HTERT RPE-1 (cell line): ENCODE measurements around the gene CTSE.

Experiments used
- in situ Hi-C: fragments of 300-500 bp; cut with MboI; formaldehyde crosslinking; loops from 4 replicates; pipeline ENCODE4 v1.14.3; 2020; ENCODE audit warnings: low sequenced_read_pairs

Gene CTSE

DNA sequence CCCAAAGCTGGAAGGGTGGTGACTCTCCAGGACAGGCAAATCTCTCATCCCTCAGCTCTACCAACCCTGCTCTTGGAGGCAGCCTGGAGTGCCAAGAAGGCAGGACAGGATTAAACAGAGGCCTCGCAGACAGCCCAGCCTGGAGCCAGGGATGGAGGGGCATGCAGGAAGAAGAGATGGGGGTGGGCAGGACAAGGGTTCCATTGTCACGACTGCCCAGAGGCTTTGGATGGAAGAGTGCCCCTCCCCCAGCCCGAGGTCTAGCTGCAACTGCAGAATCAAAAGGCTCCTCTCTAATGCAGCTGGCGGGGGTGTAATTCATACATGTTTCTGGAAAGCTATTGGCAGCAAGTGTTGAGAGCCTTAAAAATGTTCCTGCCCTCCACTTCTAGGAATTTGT is 29.3 kb downstream of the CTSE start:
- in situ Hi-C loops = no loop called here

DNA sequence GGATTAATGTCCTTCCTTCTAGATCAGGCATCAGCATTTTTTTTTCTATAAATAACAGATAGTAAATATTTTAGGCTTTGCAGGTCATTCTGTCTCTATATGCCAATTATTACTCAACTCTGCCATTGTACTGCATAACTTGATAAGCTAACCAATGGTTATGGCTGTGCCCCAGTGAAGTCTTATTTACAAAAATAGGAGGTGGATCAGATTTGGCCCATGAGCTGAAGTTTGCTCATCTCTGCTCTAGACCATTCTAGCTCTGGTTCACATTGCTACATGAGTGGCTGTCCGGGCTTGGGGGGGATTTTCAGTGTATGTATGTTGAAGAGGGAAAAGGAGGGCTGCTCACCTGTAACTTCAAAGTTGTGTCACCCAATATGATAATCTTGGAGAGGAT is 30.6 kb downstream of the CTSE start:
- in situ Hi-C loops = no loop called here

DNA sequence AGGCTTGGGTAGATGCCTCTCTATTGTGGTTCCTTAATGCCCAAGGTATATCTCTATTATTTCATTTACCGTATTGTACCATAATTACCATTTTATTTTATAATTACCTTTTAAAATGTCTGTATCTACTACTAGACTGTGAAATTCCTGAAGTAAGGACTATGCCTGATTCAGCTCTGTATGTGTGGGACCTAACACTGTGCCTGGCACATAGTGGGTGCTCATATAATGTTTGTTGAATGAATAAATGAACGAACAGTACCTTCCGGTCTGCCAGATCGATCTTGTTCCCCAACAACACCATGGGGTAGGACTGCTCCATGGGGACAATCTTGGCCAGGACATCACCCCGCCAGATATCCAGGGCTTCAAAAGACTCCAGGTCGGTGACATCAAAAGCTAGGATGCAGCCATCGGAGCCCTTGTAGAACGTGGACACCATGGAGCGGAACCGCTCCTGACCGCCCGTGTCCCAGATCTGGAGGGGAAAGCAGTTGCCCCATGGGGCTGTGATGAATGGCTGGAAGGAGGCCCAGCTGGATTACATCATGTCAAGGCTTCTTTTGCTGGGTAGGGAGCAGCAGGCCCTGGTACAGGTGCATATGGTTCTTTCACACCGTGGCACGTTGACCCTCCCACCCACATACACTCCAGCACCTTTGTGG is 31.3 kb downstream of the CTSE start:
- in situ Hi-C loops = no loop called here

DNA sequence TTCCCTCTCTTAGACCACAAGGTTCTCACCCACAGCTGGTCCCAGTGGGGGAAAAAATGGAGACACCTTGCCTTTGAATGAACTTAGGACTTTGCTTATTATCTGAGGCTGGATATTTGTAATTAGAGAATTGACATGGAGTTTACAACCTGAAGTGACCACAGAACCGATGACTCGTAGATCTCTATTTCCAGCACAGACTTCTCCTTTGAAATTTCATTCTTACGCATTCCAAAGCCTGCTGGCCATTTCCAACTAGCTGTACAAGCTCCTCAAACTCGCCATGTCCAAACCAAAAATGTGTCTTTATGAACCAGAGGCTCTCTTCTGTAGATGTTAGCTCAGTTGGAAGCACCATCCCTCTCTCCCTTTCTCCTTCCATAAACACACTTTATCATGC is 32.5 kb downstream of the CTSE start:
- in situ Hi-C loops = no loop called here

DNA sequence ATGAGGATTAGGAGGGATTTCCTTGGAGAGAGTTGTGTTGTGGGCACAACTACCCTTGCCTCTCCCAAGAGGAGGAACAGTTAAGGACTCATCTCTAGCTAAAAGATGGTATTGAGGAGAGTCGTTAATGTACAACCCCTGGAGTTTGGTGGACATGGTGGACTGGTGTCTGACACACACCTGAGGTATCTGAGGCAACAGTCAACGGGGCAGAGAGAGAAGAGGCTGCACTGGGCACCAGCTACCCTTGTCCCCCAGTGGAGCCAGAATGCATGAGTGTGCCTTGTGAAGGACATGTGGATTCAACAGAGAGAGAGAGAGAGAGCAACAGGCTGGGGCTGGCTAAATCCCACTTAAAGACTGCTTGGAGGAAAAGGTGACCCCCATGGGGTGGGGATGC is 33.5 kb downstream of the CTSE start:
- in situ Hi-C loops = no loop called here

DNA sequence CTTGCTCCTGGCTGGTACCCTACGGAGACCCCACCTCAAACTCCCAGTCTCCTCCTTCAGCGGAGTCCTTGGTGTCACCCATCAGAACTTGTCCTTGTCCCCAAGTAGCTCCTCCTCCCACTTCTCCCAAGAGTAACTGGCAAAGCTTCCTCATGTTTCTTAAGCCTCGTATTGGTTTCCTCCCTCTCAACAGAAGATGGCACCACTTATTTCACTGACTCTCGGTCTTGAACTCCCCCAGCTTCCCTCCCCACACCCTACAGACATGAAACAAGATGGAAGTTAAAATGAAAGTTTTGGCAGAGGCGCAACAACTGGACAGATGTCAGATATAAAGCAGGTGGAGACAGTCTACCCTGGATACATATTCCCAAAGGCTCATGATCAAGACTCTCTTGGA is 33.9 kb downstream of the CTSE start:
- in situ Hi-C loops = no loop called here

DNA sequence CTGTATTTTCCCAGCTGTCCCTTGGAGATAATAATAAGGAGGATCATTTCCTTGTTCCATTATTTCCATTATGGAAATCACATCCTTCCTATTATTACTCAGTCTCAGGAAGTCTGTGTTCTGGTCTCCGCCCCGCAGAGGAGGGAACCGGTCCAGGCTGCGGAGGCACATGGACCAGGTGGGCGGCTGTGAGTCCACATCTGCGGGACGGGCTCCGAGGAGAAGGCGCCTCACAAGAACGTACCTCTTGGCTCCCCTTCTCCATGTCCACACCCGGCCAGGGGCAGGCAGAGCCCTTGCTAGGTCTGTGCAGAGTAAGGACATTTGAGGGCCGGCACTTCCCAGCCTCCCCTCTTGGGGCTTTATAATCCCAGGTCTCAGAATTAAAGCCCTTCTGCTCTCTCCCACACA is 35.1 kb downstream of the CTSE start:
- in situ Hi-C loops = no loop called here

DNA sequence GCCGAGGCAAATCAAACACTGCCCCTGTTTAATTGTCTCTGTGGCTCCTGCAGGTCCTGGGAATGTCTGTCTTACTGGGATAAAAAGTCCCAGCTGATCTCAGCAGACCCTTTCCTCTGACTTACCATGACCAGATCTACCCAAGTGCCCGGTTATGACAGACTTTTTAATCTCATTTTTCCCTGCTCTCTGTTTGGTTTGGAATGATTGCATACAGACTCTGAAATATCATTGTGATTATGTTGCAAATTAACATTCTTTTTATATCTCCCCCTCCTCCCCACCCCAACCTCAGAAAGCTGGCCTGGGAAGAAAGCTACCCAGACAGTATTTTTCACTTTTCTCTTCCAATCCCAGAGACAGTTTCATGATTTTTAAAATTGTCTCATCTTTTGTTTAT is 36.8 kb downstream of the CTSE start:
- in situ Hi-C loops = no loop called here

DNA sequence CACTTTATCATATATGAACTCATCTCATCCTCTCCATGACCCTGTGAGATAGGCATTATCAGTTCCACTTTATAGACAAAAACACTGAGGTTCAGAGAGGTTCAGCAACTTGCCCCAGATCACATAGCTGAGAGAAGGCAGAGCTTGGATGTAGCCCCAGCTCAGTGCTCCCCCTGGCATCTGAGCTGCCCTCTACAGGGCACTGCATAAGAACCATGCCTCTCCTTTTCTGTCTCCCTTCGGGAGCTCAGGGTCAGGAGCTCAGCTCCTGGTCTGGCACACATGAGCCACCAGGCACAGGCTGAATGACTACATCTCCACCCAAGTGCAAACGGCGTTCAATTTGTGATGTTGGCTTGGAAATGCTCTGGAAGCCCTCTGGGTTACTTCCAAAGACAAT is 37.4 kb downstream of the CTSE start:
- in situ Hi-C loops = no loop called here

DNA sequence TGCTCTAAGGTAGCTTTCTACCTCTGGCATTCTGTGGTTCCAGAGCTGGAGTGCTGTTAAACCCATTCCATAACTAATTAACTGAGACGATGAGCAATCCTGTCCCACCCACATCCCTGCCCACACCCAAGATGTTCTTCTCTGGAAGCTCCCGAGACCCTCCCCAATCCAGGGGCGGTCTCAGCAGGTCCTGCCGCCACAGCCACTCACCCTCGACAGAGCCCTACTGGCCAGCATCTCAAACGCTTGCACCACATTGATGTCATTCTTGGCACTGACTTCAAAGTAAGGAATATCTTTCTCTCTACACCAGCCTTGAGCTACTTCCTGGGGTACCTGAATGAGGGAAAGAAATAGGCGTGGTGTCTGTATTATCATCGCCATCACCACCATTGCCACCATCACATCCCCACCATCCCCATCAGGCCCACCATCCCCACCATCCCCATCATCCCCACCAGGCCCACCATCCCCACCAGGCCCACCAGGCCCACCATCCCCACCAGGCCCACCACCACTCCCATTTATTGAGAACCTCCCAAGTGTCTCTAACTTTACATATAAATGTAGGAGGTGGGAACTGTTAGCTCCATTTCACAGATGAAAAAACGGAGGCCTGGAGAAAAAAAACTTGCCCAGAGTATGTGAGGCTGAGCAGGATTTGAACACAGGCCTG is 38.2 kb downstream of the CTSE start:
- in situ Hi-C loops = no loop called here

DNA sequence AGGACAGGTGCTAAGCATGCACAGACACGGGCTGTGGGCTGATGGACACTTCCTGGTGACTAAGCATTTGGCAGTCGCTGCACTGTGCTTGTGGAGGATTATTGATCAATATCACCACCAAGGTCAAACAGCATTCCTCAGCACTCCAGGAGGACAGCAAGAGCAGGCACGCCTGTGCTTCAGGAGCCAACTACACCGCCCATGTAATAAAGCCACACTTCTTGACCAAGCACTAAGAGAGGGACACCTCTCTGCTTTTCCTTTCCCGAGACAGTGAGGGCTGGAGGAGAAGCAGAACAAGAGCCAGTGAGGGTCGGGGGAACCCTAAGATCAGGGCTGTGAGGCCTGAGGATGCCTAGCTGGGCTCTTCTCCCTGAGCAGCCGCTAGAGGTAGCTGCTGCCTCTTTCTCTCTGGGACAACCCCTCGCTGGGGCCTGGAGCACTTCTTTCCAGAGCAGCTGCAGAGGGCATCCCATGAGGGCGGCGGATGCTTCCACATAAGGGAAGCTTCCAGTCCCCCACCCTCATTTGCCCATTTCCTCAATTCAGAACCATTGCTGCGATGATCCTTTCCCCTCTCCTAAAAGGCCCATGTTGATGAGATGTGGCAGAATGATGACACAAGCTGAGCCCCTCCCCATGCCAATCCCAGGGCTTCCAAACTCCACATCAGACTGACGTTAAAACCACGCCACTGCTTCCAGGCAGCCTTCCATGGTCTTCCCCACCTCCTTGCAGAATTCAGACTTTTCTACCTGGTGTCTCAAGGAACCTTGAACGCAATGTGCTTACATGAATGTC is 39.6 kb downstream of the CTSE start:
- in situ Hi-C loops = no loop called here

DNA sequence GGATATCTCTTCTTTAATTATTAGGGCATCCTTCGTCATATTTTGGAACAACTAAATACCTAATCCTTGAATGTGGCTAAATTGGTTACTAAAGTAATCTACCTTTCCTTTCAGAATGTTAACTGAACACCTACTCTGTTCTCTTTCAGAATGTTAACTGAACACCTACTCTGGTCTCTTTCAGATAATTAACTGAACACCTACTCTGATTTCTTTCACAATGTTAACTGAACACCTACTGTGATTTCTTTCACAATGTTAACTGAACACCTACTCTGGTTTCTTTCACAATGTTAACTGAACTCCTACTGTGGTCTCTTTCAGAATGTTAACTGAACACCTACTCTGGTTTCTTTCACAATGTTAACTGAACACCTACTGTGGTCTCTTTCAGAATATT is 42.4 kb downstream of the CTSE start:
- in situ Hi-C loops = no loop called here

DNA sequence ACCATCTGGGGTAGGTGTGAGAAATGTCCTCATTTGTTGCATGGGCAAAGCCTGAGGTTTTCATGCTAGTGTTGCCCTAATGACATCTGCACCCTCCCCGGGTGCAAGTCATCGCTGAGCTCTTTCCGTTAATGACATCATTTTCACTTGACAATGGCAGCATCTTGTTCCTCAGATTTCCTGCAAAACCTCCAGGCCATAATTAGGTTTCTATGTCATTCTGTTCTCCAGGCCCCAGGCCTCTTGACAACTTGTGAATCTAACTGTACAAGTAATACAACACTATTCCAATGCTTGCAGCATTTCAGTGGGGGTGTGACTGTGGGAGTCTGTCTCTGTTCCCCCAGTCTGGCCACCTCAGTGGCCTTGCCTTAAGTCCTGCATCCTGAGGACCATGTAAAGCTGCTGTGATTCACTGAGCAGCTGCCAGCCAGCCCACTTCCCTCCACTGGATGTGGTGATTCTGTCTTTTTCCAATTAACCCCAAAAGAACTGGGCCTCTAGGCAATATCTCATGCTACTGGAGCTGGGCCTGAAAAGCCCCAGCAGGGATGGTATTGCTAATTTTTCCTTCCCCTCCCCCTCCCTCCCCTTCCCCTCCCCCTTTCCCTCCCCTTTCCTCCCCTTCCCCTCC is 43.3 kb downstream of the CTSE start:
- in situ Hi-C loops = no loop called here

DNA sequence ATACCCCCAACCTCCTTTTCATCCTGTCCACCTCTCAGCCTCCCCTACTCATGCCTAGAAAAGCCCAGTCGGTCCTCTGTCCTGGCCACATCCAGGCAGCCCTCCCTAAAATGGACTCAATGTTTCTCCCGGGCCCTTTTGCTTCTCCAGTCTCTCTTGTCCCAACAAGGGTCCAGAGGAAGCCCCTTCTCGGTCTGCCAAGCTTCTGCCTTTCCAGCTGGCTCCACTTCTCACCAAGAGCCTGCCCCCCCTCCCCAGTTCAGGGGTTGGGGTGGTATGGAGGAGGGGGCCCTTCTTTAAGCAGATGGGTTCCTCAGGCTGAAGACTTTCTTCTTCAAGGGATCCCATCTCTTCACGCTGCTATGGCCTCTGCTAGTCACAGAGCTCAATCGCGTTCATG is 44.4 kb downstream of the CTSE start:
- in situ Hi-C loops = no loop called here

DNA sequence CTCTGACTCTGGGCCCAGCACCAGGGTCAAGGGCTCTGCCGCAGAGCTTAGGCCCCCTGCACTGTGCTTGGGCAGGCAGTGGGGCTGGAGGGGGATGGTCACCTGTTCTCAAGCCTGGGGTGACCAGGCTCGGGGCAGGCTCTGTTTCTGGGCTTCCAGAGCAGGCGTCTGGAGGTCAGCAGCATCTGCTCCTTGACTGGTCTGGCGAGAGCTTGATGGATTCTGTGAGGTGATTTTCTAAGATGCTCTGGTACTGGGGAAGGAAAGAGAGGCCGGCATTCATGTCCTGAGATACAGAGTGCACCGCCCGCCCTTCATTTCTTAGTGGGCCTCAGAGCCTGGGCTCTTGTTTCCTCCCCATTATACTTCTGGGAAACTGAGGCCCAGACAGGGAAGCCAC is 45.0 kb downstream of the CTSE start:
- in situ Hi-C loops = no loop called here

DNA sequence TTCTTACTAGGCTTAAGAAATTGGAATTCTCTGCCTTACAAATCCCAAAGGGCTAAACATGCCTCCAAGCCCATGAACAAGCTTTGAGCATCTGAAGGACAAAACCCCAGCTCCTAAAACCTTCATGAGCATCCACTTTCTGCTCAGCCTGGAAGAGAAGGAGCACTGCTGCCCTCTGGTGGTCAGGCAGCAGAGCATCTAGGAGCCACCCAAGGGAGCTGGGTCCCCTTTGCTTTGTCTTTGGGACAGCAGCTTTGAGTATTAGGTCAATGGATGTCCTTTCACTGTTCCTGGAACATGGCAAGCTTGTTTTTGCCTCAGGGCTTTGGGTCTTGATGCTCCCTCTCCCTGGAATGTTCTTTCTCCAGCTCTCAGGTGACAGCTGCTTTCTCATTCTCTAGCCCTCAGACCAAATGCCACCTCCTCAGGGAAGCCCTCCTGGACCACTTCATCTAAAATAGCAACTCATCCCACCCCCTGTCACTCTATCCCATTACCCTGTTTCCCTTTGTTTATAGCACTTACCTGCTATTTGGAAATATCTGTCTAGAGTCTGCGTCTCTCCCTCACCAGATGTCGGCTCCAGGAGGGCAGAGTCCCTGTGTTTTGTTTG is 46.2 kb downstream of the CTSE start:
- in situ Hi-C loops = no loop called here

DNA sequence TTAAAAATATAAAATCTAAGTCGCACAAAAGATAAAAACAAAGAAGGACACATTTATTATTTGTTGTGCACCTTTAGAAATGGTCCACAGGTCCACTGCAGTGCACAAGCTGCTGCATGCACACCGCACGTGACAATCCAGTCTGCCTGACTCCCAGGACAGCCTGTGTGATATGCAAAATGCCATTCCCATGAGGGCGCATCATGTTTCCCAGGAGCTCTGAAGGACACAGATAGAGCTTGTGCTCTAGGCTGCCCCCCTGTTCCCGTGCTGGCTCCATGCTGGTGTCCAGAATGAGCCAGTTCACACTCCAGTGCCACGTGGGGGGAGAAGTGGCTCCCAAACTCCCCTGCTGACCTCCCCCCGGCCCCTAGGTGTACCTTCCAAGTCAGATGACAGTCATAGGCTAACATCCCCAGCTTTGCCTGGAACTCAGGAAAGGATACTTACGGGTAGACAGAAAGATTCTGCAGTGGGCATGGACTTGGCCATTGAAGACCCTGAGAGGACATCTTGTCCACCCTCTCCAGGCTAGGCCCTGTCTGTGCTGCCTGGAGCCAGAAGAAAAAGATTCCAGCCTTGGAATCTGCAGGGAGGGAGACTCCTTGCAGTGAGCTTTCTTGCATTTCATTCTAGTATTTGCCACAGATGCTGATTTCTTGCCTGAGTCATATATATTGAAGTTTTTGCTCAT is 46.8 kb downstream of the CTSE start:
- in situ Hi-C loops = no loop called here

DNA sequence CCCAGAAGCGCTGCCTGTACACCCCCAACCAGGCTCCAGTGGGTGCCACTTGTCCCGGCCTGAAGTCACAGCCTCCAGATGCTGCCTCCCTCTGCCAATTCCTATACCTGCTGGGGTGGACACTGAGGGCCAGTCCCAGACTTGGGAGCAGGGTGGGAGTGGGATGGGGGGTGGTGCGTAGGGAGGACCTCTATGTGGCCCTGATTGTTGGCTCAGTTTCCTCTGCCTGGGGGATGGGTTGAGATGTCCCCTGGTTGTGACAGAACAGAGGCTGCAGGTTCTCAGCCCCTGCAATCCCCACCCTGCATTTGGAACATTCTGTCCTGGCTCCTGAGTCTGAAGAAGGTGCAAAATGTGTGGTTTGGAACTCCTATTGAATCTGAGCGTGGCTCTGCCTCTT is 47.7 kb downstream of the CTSE start:
- in situ Hi-C loops = no loop called here

DNA sequence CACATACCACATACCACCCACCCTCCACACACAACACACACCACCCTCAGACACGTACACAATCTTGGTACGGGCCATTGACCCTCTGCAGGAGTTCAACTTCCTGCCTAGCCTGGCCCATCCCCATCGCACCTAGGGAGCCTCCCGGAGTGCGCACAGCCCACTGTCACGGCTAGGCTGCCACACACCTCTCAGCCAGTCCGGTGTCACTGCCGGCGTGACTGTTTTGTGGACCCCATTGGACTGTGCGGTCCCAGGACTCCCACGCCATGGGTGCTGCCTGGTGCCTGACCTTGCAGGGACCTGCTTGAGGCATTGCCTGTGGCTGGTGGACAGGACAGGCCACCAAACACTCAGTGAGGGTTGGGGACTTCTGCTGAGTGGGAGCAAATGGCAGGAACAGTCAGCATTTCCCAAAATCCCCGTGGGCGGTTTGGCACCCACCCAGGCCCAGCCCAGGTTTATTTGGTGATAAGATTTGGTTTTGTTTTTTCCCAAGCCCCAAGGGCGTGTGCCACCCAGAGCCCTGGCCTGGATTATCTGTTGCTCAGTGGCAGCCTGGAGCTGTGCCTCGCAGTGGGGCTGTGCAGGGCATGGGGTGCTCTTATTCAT is 48.2 kb downstream of the CTSE start:
- in situ Hi-C loops = no loop called here

DNA sequence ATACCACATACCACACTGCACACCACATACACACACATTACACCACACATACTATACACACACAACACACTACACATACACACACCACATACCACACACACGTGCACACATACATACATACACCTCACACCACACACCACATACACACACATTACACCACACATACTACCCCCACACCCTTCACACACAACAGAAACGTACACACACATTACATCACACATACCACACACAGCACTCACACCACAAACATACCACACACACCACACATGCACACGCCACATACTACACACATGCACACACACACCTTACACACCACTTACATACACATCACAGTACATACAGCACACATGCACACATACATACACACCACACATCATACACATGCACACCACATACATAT is 49.0 kb downstream of the CTSE start:
- in situ Hi-C loops = no loop called here
